Skeletal muscle satellite cell (primary cell): ENCODE data around the gene CRYL1.

Experiments used
- H3K27me3 ChIP-seq: 2 replicates; pipeline ENCODE4 v1.7.0; 2013; ENCODE audit warnings: low read length; ENCODE audit not compliant: control insufficient read depth, insufficient read depth
- H3K36me3 ChIP-seq: 2 replicates; pipeline ENCODE4 v1.7.0; 2013; ENCODE audit warnings: mild to moderate bottlenecking, control low read depth, low read length; ENCODE audit not compliant: insufficient read depth
- H3K4me1 ChIP-seq: 2 replicates; pipeline ENCODE4 v1.7.0; 2013; ENCODE audit warnings: low read length; ENCODE audit not compliant: control insufficient read depth, insufficient read depth
- H3K4me2 ChIP-seq: 2 replicates; pipeline ENCODE4 v1.7.0; 2013; ENCODE audit warnings: mild to moderate bottlenecking, low read length
- H3K4me3 ChIP-seq: 2 replicates; pipeline ENCODE4 v1.7.0; 2013; ENCODE audit warnings: low read length
- H3K9ac ChIP-seq: 2 replicates; pipeline ENCODE4 v1.7.0; 2013; ENCODE audit warnings: mild to moderate bottlenecking, low read depth, low read length, moderate library complexity
- H3K9me3 ChIP-seq: replicated peaks from 2 replicates; pipeline ENCODE4 v1.7.0; 2013; ENCODE audit warnings: mild to moderate bottlenecking, control low read depth, low read length

CRYL1 gene

DNA sequence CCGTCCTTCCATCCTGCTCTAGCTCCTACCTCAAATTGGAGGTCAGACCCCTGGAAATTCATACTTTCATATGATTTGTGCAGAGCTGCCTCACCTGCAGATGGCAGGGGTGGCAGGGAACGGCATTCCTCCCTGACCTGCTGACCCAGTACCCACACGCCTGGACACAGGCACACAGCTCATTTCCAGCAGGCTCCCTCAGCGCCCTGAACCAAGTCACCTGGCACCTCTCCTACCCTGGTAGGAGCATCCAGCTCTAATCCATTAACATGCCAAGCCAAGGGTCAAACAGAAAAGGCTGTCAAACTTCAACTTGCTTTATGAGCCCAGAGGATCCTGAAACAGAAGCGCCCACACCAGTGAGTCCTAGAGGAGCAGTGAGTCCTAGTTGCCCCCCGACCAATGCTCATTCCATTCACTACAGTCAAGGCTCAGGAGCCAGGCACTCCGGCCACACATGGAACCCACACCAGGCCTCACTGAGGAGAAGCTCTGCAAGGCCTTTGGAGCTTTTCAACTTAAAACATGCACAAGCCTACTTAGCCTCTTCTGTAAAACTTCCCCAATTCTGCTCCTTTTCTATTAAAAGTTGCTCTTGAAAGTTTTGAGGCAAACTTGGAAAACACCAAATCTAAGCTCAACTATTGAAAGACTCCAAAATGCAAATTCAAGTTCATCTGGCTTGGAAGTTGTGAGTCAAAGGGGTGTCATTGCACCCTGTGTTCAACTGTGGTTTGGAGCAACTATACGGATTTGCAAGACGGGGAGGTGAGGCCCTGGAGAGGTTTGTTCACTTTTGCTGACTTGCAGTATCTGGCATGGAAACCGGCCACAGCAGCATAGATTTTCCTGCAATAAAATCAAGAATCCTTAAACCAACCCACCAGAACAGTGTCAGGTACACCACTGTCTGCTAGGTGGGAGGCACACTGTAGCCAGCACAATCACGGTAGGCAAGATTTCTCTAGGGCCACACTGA lies 96.7 kb downstream of the CRYL1 start:
- Histone ChIP-seq H3K4me1 (peaks cover 7% of the 10 kb centered on the region), H3K4me3 (no peak overlapping the region), H3K9me3 (no peaks in the 10 kb centered on the region), H3K36me3 (no peaks in the 10 kb centered on the region), H3K4me2 (no peak overlapping the region), H3K27me3 (peaks cover 6% of the 10 kb centered on the region), H3K9ac (no peak overlapping the region)

DNA sequence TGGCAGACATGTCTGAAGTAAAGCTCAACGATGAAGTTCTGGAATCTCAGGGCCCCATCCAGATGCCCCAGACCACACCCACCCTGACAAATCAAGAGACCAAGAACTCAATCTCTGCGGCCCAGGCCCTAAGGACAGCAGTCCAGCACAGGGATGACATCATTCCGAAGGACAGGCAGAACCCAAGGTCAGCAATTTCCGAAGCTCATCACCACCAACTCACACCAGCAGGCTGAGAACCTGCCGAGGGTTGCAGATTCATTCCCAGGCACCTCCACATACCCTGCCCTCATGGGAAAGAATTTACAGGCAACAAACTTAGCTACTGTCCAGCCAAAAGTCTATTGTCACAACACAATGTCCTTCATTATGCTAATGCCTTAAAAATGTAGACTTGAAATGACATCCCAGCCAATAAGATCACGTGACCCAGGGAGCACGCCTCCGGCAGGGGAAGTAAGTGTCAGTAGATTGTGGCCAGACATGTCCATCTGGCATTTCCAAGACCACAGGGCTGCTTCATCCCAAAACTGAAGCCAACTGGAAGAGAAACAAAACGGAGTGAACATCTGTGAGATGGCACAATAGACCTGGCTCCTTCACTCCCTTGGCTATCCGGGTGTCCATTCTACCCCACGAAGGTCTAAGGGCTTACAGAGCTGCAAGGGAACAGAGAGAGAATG lies 98.8 kb downstream of the CRYL1 start:
- Histone ChIP-seq H3K36me3 (no peaks in the 10 kb centered on the region), H3K9ac (no peak overlapping the region), H3K9me3 (no peaks in the 10 kb centered on the region), H3K4me3 (no peak overlapping the region), H3K4me2 (no peak overlapping the region), H3K27me3 (peaks cover 6% of the 10 kb centered on the region), H3K4me1 (peaks cover 7% of the 10 kb centered on the region)

DNA sequence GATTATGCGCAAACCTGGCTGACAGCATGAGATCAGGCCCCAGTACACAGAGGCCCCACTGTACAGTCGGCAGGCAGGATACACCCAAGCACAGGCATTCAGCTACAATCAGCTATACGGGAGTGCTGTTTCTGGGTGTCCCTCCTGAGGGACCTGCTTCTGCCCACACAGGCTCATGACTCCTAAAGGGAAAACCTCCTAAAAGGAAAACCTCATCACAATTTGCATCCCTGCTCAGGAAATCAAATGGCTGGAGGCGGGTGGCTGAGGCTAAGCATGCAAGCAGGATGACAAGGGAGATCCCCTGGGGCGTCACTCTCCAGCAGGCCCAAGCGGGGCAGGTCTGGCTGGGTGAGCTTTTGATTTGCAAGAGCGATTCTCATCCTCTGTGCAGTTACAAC lies 99.8 kb downstream of the CRYL1 start:
- Histone ChIP-seq H3K36me3 (no peaks in the 10 kb centered on the region), H3K4me3 (no peak overlapping the region), H3K9ac (no peak overlapping the region), H3K9me3 (no peaks in the 10 kb centered on the region), H3K4me1 (peaks cover 7% of the 10 kb centered on the region), H3K4me2 (no peak overlapping the region), H3K27me3 (peaks cover 6% of the 10 kb centered on the region)

DNA sequence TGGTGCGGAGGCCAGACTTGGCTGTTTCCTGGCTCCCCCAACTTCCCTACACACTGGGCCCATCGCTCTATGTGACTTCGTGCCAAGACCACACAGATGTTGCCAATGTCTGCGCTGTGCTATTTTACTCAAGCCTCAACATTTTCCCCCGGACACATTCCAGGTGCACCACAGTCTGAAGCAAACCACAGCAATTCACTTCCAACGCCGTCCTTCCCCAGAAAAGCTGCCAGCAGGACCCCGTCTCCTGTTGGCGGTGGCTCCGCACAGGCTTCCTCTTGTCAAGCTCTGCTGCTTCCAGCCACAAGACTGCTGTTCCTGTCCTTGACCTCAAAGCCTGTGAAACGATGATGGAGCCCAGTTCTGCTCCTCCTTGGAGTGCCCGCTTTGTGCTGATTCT lies 100.7 kb downstream of the CRYL1 start:
- Histone ChIP-seq H3K4me2 (no peak overlapping the region), H3K4me1 (peaks cover 13% of the 10 kb centered on the region), H3K9me3 (no peaks in the 10 kb centered on the region), H3K36me3 (no peaks in the 10 kb centered on the region), H3K27me3 (peaks cover 6% of the 10 kb centered on the region), H3K4me3 (no peak overlapping the region), H3K9ac (no peak overlapping the region)

DNA sequence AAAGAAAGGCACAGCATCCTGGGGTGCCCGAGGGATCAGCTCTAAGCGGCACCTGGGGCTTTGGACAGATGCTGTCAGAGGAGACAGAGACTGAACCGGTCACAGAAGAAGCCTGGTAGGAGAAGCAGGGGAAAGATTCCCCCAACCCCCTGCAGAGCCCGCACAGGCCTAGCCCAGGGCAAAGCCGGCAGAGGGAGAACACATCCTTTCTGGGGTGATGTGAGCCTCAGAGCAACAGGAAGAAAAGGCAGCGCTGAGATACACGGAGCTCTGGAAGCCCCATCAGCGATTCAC lies 101.2 kb downstream of the CRYL1 start:
- H3K4me1 ChIP-seq = peaks cover 13% of the 10 kb centered on the region
- no peak overlapping the region for H3K9ac ChIP-seq
- H3K4me3 ChIP-seq = no peak overlapping the region
- peaks cover 6% of the 10 kb centered on the region for H3K27me3 ChIP-seq
- H3K9me3 ChIP-seq = no peaks in the 10 kb centered on the region
- no peak overlapping the region for H3K4me2 ChIP-seq
- H3K36me3 ChIP-seq = no peaks in the 10 kb centered on the region

DNA sequence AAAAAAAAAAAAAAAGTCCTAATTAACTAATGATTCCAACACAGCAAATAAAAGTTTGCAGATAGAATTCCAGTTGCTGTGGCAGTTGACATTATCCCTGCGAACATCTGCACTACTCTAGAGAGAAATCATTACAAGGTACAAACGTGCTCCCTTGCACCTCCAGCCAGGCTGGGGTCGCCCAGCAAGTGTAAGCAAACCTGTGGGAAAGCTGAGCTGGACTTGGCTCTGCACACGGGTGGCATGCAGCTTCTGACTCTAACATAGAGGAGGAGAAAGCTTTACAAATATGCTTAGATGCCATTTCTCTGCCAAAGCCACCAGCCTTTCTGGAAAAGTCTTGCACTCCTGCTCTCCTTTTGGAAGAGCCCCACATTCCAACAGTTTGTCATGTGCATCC lies 103.3 kb downstream of the CRYL1 start:
- Histone ChIP-seq H3K4me3 (no peak overlapping the region), H3K4me1 (peaks cover 12% of the 10 kb centered on the region), H3K27me3 (peaks cover 6% of the 10 kb centered on the region), H3K4me2 (no peak overlapping the region), H3K9ac (no peak overlapping the region), H3K36me3 (no peaks in the 10 kb centered on the region), H3K9me3 (no peaks in the 10 kb centered on the region)

DNA sequence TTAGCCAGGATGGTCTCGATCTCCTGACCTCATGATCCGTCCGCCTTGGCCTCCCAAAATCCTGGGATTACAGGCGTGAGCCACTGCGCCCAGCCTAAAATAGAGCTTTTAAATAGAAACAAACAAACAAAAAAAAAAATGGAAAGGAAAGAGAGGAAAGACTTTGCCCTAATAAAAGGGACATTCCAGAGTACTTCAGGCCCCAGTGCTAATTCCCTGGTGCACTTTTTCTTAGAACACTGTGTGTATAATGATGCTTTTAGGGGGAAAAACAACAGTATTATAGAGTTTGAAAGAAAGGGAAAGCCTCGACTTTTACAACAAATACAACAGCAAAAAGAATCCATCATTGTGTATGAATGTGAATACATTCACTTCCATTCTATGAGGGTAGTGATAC lies 104.7 kb downstream of the CRYL1 start:
- H3K4me3 ChIP-seq = no peak overlapping the region

DNA sequence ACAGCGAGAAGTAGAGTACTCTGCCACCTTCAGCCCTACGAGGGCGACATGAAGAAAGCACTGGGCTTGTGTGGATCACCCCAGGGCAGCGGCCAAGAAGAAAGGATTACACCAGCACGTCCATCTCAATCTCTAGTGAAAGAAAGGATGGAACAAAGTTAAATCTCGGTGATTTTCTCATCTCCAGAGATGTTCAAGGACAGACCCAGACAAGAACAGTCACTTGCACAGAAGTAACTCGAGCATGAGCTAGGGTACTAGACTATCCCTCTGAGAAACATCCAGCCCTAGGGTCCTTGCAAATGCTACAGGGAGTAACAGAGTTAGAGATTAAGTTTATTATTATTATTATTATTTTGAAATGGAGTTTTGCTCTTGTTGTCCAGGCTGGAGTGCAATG lies 106.7 kb downstream of the CRYL1 start:
- Histone ChIP-seq H3K9ac (no peak overlapping the region), H3K4me2 (no peak overlapping the region), H3K9me3 (no peaks in the 10 kb centered on the region), H3K4me1 (peaks cover 5% of the 10 kb centered on the region), H3K27me3 (peaks cover under 1% of the 10 kb centered on the region), H3K4me3 (no peak overlapping the region), H3K36me3 (no peaks in the 10 kb centered on the region)

More for the DNA sequence above, 104.7 kb downstream of the CRYL1 start:
- Histone ChIP-seq H3K36me3 (no peaks in the 10 kb centered on the region), H3K4me2 (no peak overlapping the region), H3K9ac (no peak overlapping the region), H3K27me3 (peaks cover 6% of the 10 kb centered on the region), H3K9me3 (no peaks in the 10 kb centered on the region), H3K4me1 (peaks cover 5% of the 10 kb centered on the region)

DNA sequence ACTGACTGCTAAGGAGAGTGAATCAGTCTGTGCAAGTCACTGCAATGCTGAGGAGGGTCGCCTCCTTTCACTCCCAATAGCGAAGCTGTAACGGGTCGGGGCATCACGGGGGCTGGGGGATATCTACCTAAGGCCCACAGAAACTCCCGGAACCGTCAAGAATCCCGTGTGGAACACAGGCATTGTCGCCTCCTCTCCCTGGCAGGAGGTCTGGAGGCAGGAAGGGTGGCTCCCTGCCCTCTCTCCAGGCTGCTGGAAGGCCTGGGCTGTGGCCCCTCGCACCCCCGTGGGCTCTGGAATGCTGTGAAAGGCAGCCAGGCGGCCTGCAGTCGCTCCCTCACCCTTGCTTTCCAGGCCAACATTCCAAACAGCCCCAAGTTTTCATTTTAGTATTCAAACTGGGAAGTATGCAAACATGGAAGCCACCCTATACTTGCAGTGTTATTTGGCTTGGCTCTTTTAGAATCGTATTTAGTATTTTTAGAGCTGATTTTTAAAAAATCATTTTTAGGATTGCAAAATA lies 109.4 kb downstream of the CRYL1 start:
- H3K9me3 ChIP-seq = no peaks in the 10 kb centered on the region
- no peaks in the 10 kb centered on the region for H3K36me3 ChIP-seq
- no peak overlapping the region for H3K4me2 ChIP-seq
- H3K4me3 ChIP-seq = no peak overlapping the region
- no peak overlapping the region for H3K9ac ChIP-seq
- H3K4me1 ChIP-seq = peaks cover 5% of the 10 kb centered on the region
- no peaks in the 10 kb centered on the region for H3K27me3 ChIP-seq

DNA sequence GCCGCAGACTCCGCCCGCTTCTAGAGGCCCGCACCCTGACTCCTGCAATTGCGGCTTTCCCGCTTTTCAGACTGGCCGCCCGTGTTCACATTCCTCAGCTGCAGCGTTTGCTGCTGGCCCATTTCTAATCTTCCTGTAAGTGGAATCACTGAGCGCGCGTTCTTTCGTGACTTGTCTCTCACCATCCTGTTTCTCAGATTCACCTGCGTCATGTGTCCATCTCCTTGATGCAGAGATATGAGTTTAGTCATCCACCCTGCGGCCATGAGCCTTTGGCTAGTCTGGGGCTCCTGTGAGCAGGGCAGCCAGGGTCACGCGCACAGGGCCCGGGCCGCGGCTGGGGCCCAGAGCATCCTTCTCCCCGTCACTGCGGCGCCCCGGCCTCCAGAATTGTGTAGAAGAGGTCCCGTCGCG lies 110.0 kb downstream of the CRYL1 start:
- Histone ChIP-seq H3K4me2 (no peak overlapping the region), H3K4me3 (no peak overlapping the region), H3K9ac (no peak overlapping the region), H3K9me3 (no peaks in the 10 kb centered on the region), H3K36me3 (no peaks in the 10 kb centered on the region), H3K4me1 (peaks cover 5% of the 10 kb centered on the region), H3K27me3 (no peaks in the 10 kb centered on the region)

DNA sequence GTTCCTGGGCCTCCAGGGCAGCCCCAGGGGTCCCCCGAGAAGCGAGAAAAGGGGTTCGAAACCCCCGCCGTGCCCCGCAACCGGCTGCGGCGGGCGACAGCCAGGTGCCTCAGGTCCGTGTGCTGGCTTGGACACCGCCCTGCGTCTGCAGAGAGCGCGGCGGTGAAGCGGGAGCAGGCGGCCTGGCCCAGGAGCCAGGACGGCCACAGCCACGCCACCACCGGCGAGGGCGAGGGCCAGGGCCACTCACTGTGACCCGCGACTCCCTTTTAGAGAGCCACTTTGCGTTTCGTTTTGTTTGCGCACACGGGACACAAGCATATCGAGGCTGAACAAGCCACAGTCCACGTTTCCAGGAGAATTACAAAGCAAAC lies 110.4 kb downstream of the CRYL1 start:
- H3K4me3 ChIP-seq = no peak overlapping the region
- no peaks in the 10 kb centered on the region for H3K36me3 ChIP-seq
- H3K4me2 ChIP-seq = no peak overlapping the region
- no peak overlapping the region for H3K9ac ChIP-seq
- no peaks in the 10 kb centered on the region for H3K27me3 ChIP-seq
- H3K9me3 ChIP-seq = no peaks in the 10 kb centered on the region
- peaks cover 3% of the 10 kb centered on the region for H3K4me1 ChIP-seq
